HCT116 (cell line): ENCODE measurements around the gene CDH4.

ENCODE experiments used
- CTCF ChIP-seq, 3 experiments: fragments of 200-600 bp in 1 of 3; sonication (generic) in 1 of 3; IDR thresholded peaks in 2 of 3; conservative IDR thresholded peaks in 1 of 3; 2 replicates each; pipeline ENCODE4 v1.5.1; 2012 to 2017; ENCODE audit warnings: low read depth in 2 of 3, low read length in 2 of 3, antibody characterized with exemption in 1 of 3, borderline replicate concordance in 1 of 3, control low read depth in 1 of 3, mild to moderate bottlenecking in 1 of 3, mixed read lengths in 1 of 3, mixed run types in 1 of 3, moderate library complexity in 1 of 3; ENCODE audit not compliant: insufficient read depth in 1 of 3
- ZNF274 ChIP-seq: fragments of 200-500 bp; sonication (Bioruptor generic); IDR thresholded peaks from 2 replicates; pipeline ENCODE4 v1.6.1; 2014; ENCODE audit warnings: mild to moderate bottlenecking, low read depth, low read length, inconsistent platforms

GRCh38 chr20:61543086-61543485, 291.0 kb downstream of the CDH4 start:
- TF ChIP-seq CTCF (IDR thresholded peaks at IDR 0.05 in 2 of 3, conservative IDR thresholded peaks at IDR 0.05 in 1 of 3; ENCODE audit: borderline replicate concordance in 1 of 3, insufficient read depth in 1 of 3, low read depth in 2 of 3, low read length in 2 of 3): no peak
- TF ChIP-seq ZNF274: no peak
